ENCODE data around the gene NOL4L. TPM values are rescaled to one million over a fixed set of nuclear protein-coding genes. Genes with fewer than 3 reads are reported as not detected.

NOL4L gene
- total RNA-seq, 6 experiments from 2014 or later, result 12.0 to 16.3 (median 13.2) TPM

DNA sequence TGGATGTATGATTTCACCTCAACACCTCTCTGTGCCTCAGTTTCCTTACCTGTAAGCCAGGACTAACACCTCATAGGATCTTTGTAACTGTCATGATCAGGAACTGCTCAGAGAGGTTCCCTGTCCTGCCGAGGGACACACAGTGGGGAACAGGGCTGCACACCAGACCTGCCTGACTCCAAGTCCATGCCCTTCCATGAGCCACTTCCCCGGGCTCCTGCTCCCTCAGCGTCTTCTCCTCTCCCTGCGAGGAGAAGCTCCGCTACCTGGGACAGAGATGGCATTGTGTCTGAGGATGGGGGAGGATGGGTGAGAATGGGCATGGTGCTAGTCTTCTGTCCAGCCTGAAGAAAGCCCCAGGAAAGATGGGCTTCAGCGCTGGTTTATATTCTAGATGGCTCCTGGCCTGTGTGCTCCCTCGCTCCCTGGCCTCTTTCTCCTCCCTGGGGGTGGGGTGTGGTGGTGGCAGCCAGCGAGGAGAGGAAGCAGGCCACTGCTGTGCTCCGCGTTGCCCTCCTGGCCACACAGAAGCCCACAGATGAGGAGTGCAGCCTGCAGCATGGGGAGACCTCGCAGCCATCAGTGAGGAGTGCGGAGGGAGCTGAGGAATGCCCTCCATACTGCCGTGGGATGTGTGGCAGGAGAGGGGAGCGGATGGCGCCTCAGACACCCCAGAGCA, 67.1 kb downstream of the NOL4L start:
- Mint-ChIP-seq H3K27ac (no peak overlapping the region), H3K4me3 (no peak overlapping the region), H3K4me1 (ENCODE audit: low read depth) (peaks cover 6% of the 10 kb centered on the region), H3K27me3 (ENCODE audit: insufficient read depth) (peaks cover 9% of the 10 kb centered on the region), H3K36me3 (ENCODE audit: low read depth) (no peaks in the 10 kb centered on the region), H3K9me3 (no peaks in the 10 kb centered on the region)
- DNase-seq, result no peak
- TF ChIP-seq, protein P1, sequence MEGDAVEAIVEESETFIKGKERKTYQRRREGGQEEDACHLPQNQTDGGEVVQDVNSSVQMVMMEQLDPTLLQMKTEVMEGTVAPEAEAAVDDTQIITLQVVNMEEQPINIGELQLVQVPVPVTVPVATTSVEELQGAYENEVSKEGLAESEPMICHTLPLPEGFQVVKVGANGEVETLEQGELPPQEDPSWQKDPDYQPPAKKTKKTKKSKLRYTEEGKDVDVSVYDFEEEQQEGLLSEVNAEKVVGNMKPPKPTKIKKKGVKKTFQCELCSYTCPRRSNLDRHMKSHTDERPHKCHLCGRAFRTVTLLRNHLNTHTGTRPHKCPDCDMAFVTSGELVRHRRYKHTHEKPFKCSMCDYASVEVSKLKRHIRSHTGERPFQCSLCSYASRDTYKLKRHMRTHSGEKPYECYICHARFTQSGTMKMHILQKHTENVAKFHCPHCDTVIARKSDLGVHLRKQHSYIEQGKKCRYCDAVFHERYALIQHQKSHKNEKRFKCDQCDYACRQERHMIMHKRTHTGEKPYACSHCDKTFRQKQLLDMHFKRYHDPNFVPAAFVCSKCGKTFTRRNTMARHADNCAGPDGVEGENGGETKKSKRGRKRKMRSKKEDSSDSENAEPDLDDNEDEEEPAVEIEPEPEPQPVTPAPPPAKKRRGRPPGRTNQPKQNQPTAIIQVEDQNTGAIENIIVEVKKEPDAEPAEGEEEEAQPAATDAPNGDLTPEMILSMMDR (IDR thresholded peaks at IDR 0.05), result no peak

DNA sequence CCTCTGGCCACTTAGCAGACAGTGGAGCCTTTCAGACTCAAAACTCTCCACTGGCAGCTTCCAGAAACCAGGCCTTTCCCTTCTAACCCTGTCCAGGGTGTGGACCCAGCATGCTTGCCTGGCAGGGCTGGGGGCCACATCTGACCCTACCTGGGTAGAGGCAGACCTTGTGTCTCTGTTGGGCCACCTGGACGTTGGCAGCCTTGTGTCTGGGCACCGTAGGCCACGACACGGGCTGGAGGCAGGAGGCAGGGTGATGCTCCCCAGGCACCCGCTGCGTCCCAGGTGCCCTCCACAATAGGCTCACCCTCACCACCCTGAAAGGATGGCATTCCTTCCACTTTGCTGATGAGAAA, 67.6 kb downstream of the NOL4L start:
- TF ChIP-seq, protein P1 (IDR thresholded peaks at IDR 0.05), result no peak
- Mint-ChIP-seq H3K27me3 (ENCODE audit: insufficient read depth) (peaks cover 9% of the 10 kb centered on the region), H3K27ac (no peak overlapping the region), H3K9me3 (no peaks in the 10 kb centered on the region), H3K4me1 (ENCODE audit: low read depth) (peaks cover 6% of the 10 kb centered on the region; the same call in 1 of the 2 replicates), H3K36me3 (ENCODE audit: low read depth) (no peaks in the 10 kb centered on the region), H3K4me3 (no peak overlapping the region)
- DNase-seq, result no peak

- Mint-ChIP-seq H3K27ac (no peak overlapping the region), H3K4me3 (no peak overlapping the region), H3K36me3 (ENCODE audit: low read depth) (no peaks in the 10 kb centered on the region), H3K27me3 (ENCODE audit: insufficient read depth) (peaks cover 11% of the 10 kb centered on the region), H3K9me3 (no peaks in the 10 kb centered on the region), H3K4me1 (ENCODE audit: low read depth) (peaks cover 6% of the 10 kb centered on the region; the same call in 1 of the 2 replicates)
- DNase-seq, result no peak
- TF ChIP-seq, protein P1 (IDR thresholded peaks at IDR 0.05), result no peak
Observed at GRCh38 chr20:32516583-32517517, 68.3 kb downstream of the NOL4L start.

DNA sequence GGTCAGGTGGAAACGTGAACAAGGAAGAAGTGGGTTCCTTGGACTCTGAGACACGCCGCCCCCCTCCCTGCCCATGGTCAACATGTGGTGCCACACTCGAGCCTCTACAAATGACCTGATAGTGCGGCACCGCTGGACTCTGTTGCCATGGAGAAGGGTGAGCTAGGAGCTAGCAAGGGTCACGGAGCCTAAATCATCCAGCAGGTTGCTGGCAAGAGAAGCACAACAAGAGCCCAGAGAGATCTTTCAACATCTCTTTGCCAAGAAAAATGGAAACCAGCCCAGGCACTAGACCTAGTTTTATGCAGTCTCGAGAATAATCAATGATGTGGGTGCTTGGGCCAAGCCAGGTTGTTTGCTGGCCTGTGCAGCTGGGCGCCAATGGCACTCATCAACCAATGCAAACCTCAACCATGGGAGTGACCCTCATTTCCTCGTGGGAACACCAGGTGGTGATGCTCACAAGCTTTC, 69.5 kb downstream of the NOL4L start:
- DNase-seq, result no peak
- Mint-ChIP-seq H3K4me1 (ENCODE audit: low read depth) (peaks cover 6% of the 10 kb centered on the region; the same call in 1 of the 2 replicates), H3K27ac (no peak overlapping the region), H3K27me3 (ENCODE audit: insufficient read depth) (peaks cover 11% of the 10 kb centered on the region), H3K36me3 (ENCODE audit: low read depth) (no peaks in the 10 kb centered on the region), H3K9me3 (no peaks in the 10 kb centered on the region), H3K4me3 (no peak overlapping the region)
- TF ChIP-seq, protein P1 (IDR thresholded peaks at IDR 0.05), result no peak

- no peaks in the 10 kb centered on the region for H3K9me3 Mint-ChIP-seq
- TF ChIP-seq, protein P1 (IDR thresholded peaks at IDR 0.05), result no peak
- peaks cover 11% of the 10 kb centered on the region for H3K27me3 Mint-ChIP-seq (ENCODE audit: insufficient read depth)
- H3K4me1 Mint-ChIP-seq (ENCODE audit: low read depth), result peaks cover 11% of the 10 kb centered on the region; the same call in 1 of the 2 replicates
- no peak overlapping the region for H3K27ac Mint-ChIP-seq
- no peak for DNase-seq
- no peaks in the 10 kb centered on the region for H3K36me3 Mint-ChIP-seq (ENCODE audit: low read depth)
- no peak overlapping the region for H3K4me3 Mint-ChIP-seq
Observed at GRCh38 chr20:32514760-32515159, 70.4 kb downstream of the NOL4L start.

Measured in HFFc6 (cell line).